ENCODE measurements around the gene POLD2. TPM values are rescaled to one million over a fixed set of nuclear protein-coding genes. Genes with fewer than 3 reads are reported as not detected.

Gene POLD2
- polyA plus RNA-seq, 1 donor: 75.6 TPM

GRCh38 chr7:44102846-44103565 is 20.3 kb downstream of the POLD2 start:
- no peak for DNase-seq (ENCODE audit: low read depth)

DNA sequence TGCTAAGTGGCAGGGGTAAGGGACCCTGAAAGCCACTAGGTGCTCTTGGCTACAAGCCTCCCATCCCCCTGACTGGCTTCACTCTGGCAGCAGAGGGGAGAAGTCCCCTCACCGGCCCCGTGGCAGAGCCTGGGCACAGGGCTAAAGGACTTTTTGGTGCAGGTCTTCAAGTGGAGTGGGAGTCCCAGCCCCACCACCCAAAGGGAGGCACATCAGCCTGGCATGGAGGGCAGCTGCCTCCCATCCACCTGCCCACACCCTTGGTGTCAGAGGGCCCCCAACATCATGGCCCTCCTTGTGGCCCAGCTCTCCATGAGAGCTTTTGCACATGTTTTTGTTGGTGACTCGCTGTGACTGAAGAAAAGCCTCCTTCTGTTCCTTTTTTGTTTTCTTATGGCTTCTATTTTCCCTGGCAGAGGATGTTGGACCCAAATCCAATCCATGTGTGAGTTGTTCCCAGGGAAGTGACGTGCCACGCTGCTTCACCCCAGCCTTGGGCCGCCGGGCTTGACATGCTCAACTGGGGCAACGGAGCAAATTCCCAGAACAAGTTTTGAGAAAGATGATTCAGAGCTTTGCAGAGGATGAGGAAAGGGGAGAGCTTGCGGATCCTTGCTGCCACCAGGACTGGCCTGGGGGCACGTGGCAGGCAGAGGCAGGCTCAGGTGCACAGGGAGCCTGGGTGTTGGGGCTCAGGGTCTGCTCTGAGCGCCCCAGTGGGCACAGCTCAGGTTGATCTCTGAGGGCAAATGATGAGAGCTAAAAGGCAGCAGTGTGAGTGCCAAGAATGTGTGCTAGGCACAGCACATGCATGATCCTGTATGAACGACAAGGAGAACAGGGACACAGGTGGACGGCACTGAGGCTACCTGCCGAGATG is 21.1 kb downstream of the POLD2 start:
- no peak for DNase-seq (ENCODE audit: low read depth)

DNA sequence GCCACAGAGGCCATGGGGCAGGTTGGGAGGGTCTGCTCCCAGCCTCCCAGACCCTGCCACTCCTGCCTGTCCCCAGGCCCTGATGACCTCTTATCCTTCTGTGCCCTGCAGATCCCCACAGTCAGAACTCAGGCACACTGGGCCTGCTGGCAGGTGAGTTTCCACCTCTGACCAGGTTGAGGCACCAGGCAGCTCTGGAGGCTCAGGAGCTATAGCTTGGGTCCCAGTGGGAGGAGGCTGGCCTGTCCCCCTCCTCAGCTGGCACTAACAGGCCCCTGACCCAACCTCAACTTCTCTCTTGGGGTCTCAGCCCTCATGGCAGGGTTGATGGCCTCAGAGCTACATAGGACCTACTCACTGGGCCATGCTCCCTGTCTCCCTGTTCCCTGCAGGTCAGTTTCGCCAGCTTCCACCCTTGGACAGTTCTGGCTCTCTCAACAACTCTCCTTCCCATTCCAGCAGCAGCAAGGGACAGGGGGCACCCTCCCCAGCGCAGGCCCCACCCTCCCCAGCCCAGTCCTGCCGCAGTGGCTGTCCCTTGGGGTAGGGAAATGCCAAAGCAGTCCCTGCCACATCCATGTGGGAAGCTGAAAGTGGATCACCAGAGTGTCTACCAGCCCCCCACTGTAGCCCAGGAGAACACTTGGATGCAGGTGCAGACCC is 21.9 kb downstream of the POLD2 start:
- DNase-seq (ENCODE audit: low read depth): no peak

DNA sequence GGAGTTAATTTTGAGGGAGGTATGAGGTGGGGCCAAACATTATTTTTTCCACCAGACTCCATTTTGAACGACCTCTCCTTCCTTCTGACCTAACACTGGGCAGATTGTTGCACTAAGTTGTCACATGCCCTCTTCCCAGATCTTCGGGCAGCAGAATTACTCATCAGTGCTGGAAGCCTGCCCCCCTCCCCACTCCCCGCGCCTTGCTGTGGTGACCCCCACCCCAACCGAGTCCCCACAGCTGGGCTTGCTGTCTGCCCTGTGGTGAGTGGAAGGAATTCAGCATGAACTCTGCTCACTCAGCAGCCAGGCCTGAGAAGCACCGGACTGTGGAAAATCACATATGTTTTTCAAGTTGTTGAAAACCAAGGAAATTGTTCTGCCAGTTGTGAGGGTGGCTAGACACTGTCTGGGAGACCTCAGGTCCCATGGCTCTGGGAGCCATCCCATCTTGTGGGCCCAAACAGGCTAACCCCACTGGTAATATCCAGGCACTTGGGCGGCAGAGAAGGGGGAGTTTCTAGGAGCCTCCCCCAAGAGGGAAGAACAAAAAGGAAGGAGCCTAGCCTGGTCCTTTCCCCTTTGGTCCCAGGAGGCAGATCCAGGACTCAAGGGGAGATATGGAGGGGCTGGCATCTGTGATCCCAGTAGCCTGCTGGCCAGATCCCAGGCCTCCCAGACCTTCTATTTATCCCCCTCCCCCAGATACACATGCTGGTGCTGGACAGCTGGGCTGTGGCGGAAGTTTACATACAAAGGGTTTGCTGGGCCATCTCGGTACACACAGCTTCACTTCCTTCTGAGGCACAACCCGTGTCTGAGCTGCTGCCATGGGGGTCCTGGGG is 22.7 kb downstream of the POLD2 start:
- no peak for DNase-seq (ENCODE audit: low read depth)

DNA sequence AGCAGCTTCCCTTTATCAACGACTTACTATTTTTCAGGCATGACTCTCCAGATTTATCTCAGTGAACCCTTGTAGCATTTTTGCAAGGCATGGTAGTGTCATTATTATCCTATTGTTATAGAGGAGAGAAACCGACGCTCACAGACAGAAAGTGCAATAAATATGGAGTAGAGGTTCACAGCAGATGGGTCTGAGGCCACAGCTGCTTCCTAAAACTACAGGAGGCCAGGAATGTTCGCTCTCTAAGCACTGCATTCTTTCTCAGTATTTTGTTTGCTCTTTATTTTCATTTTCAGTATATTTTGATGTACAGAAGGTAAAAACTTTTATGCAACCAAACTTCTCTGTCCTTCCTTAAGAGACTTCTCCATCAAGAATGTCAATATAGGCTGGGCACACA is 23.7 kb downstream of the POLD2 start:
- no peak for DNase-seq (ENCODE audit: low read depth)

DNA sequence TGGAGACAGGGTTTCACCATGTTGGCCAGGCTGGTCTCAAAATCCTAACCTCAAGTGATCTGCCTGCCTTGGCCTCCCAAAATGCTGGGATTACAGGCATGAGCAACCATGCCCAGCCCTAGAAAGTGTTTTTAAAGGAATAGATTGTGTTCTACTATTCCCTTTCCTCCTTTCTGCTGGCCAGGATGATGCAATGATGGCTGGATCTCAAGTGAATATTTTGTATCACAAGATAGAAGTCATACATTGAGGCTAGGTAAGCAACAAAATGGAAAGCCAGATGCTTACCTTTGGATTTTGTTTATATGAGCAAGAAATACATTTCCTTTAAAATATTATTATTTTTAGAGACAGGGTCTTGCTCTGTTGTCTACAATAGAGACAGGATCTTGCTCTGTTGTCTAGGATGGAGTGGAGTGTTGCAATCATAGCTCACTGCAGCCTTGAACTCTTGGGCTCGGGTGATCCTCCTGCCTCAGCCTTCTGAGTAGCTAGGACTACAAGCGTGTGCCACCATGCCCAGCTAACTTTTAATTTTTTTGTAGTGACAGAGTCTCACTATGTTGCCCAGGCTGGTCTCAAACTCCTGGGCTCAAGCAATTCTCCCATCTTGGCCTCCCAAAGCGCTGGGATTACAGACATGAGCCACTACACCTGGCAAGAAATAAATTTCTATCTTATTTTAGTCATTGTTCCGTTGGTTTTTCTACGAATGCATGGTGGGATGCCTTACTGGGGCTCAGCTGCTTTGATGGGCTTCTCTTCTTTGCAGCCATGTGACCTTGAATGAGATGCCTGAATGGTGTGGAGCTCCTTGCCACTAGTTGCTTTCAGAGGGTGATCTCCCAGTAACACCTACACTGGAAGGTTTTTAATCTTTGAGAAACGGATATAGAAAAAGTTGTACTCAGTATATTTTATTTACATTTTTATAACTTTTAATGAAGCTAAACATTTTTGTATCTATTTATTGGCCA is 25.0 kb downstream of the POLD2 start:
- DNase-seq (ENCODE audit: low read depth): no peak

GRCh38 chr7:44097064-44097932 is 26.1 kb downstream of the POLD2 start:
- DNase-seq (ENCODE audit: low read depth): no peak

- no peak for DNase-seq (ENCODE audit: low read depth)
These were observed 26.9 kb downstream of the POLD2 start for GRCh38 chr7:44096326-44096881.

DNA sequence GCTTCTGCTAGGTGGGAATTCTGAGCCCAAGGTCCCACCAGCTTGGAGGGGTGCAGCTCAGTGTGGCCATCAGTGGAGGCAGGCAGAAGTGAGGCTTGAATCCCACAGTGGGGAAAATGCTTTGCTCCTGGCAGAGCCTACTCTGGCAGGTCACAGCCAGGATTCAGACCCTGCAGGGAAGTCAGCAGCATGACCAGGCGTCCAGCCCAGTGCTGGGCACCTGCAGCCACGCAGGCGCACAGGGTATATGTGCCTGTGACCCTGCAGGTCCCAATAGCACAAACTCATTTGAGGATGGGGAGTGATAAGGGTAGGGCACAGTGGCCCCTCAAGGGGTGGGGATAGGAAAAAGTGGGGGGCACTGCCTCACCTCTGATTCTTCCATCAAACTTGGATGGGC is 27.6 kb downstream of the POLD2 start:
- DNase-seq (ENCODE audit: low read depth): no peak

- DNase-seq (ENCODE audit: low read depth): no peak
These were observed 28.3 kb downstream of the POLD2 start for GRCh38 chr7:44094883-44095592.

GRCh38 chr7:44094365-44094764 is 29.0 kb downstream of the POLD2 start:
- DNase-seq (ENCODE audit: low read depth): no peak

GRCh38 chr7:44093102-44093641 is 30.2 kb downstream of the POLD2 start:
- DNase-seq (ENCODE audit: low read depth): no peak

GRCh38 chr7:44087911-44088838 is 35.2 kb downstream of the POLD2 start:
- no peak for DNase-seq (ENCODE audit: low read depth)

- DNase-seq (ENCODE audit: low read depth): no peak
These were observed 36.7 kb downstream of the POLD2 start for GRCh38 chr7:44086627-44087026.

DNA sequence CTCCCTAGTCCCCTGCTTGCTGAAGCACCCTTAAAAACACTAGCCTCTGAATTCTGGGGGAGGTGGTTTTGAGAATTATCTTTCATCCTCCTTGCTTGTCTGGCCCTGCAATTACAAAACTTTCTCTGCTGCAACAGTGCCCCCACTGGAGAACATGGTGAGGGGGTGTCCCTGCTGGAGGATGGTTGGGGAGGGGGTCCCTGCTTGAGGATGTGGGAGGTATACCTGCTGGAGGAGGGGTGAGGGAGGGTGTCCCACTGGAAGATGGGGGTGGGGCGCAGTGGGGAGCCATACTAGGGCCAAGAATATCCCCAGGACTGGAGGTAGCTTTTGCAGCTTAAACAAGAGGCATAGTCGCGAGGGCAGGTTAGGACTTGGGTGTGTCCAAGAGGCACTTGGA is 37.8 kb downstream of the POLD2 start:
- no peak for DNase-seq (ENCODE audit: low read depth)

DNA sequence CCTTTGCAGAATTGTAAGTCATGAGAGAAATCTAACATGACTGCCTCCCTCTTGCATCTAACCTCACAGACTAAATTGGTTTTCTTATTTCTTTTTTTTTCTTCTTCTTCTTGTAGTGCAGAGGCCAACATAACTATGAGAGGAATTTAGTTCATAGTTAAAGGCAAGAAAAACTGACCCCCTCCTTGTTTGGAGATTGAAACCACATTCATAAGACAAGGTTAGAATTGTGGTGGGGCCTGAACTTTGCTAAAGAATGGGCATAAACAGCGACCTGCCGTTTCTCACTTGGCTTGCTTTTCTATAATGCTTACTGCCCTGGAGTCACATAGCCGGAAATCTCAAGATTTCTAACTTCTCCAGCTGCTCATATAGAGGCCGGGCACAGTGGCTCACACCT is 38.6 kb downstream of the POLD2 start:
- DNase-seq (ENCODE audit: low read depth): no peak

DNA sequence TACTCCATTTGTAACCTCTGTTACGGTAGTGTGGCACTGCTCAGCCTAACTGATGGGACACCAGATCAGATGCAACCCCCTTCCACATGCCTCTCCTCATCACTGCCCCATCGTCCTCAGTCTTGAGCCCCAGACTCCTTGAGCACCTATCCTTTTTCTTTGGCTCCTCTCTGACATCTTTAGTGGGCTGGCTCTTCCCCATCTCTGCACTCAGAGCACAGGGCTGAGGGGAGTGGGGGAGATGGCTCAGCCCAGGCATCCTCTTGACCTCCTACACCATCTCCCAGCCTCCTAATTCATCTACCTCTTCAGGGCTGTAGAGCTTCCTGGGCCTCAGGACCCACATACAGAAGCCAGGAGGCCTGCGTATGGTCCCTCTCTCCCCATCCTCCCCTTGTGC is 39.6 kb downstream of the POLD2 start:
- DNase-seq (ENCODE audit: low read depth): no peak
